CD4-positive, CD25-positive, alpha-beta regulatory T cell (primary cell): ENCODE data around the gene PRICKLE4. TPM values are rescaled to one million over a fixed set of nuclear protein-coding genes. Genes with fewer than 3 reads are reported as not detected.

Source experiments
- ATAC-seq, 2 donors: fragments of 150-1000 bp; cut with Tn5 transposase; one replicate each; pipeline ENCODE4 v1.10.0; 2021; ENCODE audit warnings: low read depth in 2 of 2, moderate number of reproducible peaks in 2 of 2, moderate library complexity in 1 of 2
- DNase-seq, 3 donors: peaks; one replicate each; pipeline versions ENCODE4 v3.0.0 to v3.0.0-alpha.2; 2012 to 2022; ENCODE audit warnings: mixed read lengths in 1 of 3
- H3K27ac ChIP-seq: one replicate; pipeline ENCODE4 v1.7.0; 2013; ENCODE audit warnings: mild to moderate bottlenecking, low read length; ENCODE audit not compliant: insufficient read depth, poor library complexity, severe bottlenecking
- H3K27me3 ChIP-seq: one replicate; pipeline ENCODE4 v1.7.0; 2013; ENCODE audit warnings: low read length; ENCODE audit not compliant: control insufficient read depth, insufficient read depth
- H3K36me3 ChIP-seq: one replicate; pipeline ENCODE4 v1.7.0; 2013; ENCODE audit warnings: mild to moderate bottlenecking, low read length, moderate library complexity; ENCODE audit not compliant: control insufficient read depth, insufficient read depth
- H3K4me1 ChIP-seq: 2 replicates; pipeline ENCODE4 v1.7.0; 2013; ENCODE audit warnings: mild to moderate bottlenecking, low read length; ENCODE audit not compliant: insufficient read depth, control insufficient read depth, poor library complexity, severe bottlenecking
- H3K4me3 ChIP-seq: one replicate; pipeline ENCODE4 v1.7.0; 2013; ENCODE audit warnings: low read depth, mild to moderate bottlenecking, low read length, moderate library complexity
- H3K9me3 ChIP-seq, 2 experiments: 1 replicate in 1 of 2; 2 replicates in 1 of 2; pipeline ENCODE4 v1.7.0; 2013; ENCODE audit warnings: low read length in 2 of 2, mild to moderate bottlenecking in 1 of 2, moderate library complexity in 1 of 2; ENCODE audit not compliant: control insufficient read depth in 2 of 2
- H3K27ac Mint-ChIP-seq, 3 donors: one replicate each; pipeline ENCODE4 v1.8.0; 2020 to 2022; ENCODE audit warnings: mild to moderate bottlenecking in 3 of 3, mixed read lengths in 3 of 3, moderate library complexity in 2 of 3
- H3K27me3 Mint-ChIP-seq: one replicate; pipeline ENCODE4 v1.8.0; 2022; ENCODE audit warnings: mild to moderate bottlenecking, mixed read lengths
- H3K36me3 Mint-ChIP-seq: one replicate; pipeline ENCODE4 v1.8.0; 2020; ENCODE audit warnings: mixed read lengths
- H3K4me1 Mint-ChIP-seq, 4 donors: one replicate each; pipeline ENCODE4 v1.8.0; 2020 to 2022; ENCODE audit warnings: mixed read lengths in 4 of 4, mild to moderate bottlenecking in 1 of 4
- H3K4me3 Mint-ChIP-seq, 4 donors: one replicate each; pipeline ENCODE4 v1.8.0; 2020 to 2022; ENCODE audit warnings: mild to moderate bottlenecking in 4 of 4, mixed read lengths in 4 of 4, moderate library complexity in 3 of 4
- H3K9me3 Mint-ChIP-seq, 7 donors: one replicate each; pipeline ENCODE4 v1.8.0; 2020 to 2022; ENCODE audit warnings: mixed read lengths in 7 of 7, mild to moderate bottlenecking in 3 of 7, moderate library complexity in 2 of 7
- polyA plus RNA-seq, 4 donors: library from polyadenylated mRNA; unstranded; fragments of 300-500 nt; fragmentation: Illumina TruSeq; gene quantifications; one replicate each; pipeline ENCODE4 v1.2.3, GENCODE V29; 2021
- total RNA-seq: library from RNA; stranded (reverse); gene quantifications from one replicate; pipeline ENCODE4 v1.2.3, GENCODE V29; 2022

PRICKLE4 gene
- total and polyA plus RNA-seq, 5 donors from 2014 or later = not detected

- H3K27ac Mint-ChIP-seq = peak overlapping the region; percentile 97 to 99 (median 97)
- DNase-seq = peak; percentile 81 to 86 (median 83)
- peaks cover 24% of the 10 kb centered on the region for H3K4me1 ChIP-seq
- peak overlapping the region; percentile 96 to 97 (median 96) for H3K4me3 Mint-ChIP-seq
- H3K4me1 Mint-ChIP-seq = peaks cover 6 to 24% (median 12%) of the 10 kb centered on the region in 4 donors
- peaks cover 14% of the 10 kb centered on the region for H3K27me3 Mint-ChIP-seq
- H3K36me3 Mint-ChIP-seq = peaks cover 8% of the 10 kb centered on the region
- no peaks in the 10 kb centered on the region for H3K9me3 ChIP-seq
- H3K36me3 ChIP-seq = peaks cover 22% of the 10 kb centered on the region
- H3K27ac ChIP-seq = peak overlapping the region; percentile 86
- peak; percentile 74 to 75 for ATAC-seq
- no peaks in the 10 kb centered on the region for H3K27me3 ChIP-seq
- peak overlapping the region; percentile 98 for H3K4me3 ChIP-seq
- no peaks in the 10 kb centered on the region for H3K9me3 Mint-ChIP-seq
Measured at GRCh38 chr6:41786451-41787218, 6.1 kb downstream of the PRICKLE4 start.

GRCh38 chr6:41787219-41787917 lies 6.8 kb downstream of the PRICKLE4 start, which contains the start of gene TOMM6:
Gene TOMM6, plus strand, starts transcription at chr6:41787694. Its CDS starts 4 bp downstream, at chr6:41787698.
- H3K9me3 Mint-ChIP-seq = no peaks in the 10 kb centered on the region
- Histone ChIP-seq H3K36me3 (peaks cover 24% of the 10 kb centered on the region), H3K4me1 (peaks cover 24% of the 10 kb centered on the region), H3K27ac (peak within 1 kb of the TSS; percentile 86), H3K4me3 (peak within 1 kb of the TSS; percentile 98), H3K27me3 (no peaks in the 10 kb centered on the region), H3K9me3 (no peaks in the 10 kb centered on the region)
- peak; percentile 92 to 96 (median 95) for DNase-seq
- H3K27ac Mint-ChIP-seq = peak within 1 kb of the TSS; percentile 97 to 99 (median 97)
- H3K4me3 Mint-ChIP-seq = peak within 1 kb of the TSS; percentile 96 to 97 (median 96)
- ATAC-seq = peak; percentile 83 to 86
- peaks cover 13% of the 10 kb centered on the region for H3K27me3 Mint-ChIP-seq
- H3K36me3 Mint-ChIP-seq = peaks cover 8% of the 10 kb centered on the region
- peaks cover 6 to 26% (median 12%) of the 10 kb centered on the region in 4 donors for H3K4me1 Mint-ChIP-seq

DNA sequence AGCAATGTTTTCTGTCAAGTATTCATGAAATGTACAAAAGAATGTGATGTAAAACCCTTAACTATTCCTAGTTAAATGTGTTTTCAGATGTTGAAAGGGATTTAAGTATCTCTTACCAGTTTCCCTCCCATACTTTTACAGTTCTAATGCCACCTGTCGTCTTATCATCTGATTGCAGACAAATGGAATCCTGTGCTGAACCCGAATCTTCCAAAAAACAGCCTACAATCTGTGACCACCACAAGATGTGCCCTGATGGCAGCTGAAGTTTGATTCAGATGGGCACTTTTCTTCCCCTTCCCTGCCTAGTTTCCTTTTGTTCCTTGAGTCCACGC lies 8.8 kb downstream of the PRICKLE4 start:
- Histone ChIP-seq H3K27me3 (no peaks in the 10 kb centered on the region), H3K4me1 (peaks cover 24% of the 10 kb centered on the region), H3K36me3 (peaks cover 27% of the 10 kb centered on the region), H3K4me3 (no peak overlapping the region), H3K9me3 (no peaks in the 10 kb centered on the region), H3K27ac (no peak overlapping the region)
- H3K9me3 Mint-ChIP-seq = no peaks in the 10 kb centered on the region
- H3K27ac Mint-ChIP-seq = peak overlapping the region; percentile 29 to 78 (median 71)
- H3K4me1 Mint-ChIP-seq = peaks cover 6 to 26% (median 12%) of the 10 kb centered on the region in 4 donors
- DNase-seq (no peak), ATAC-seq (no peak)
- peaks cover 7% of the 10 kb centered on the region for H3K27me3 Mint-ChIP-seq
- H3K36me3 Mint-ChIP-seq = peaks cover 10% of the 10 kb centered on the region
- peak overlapping the region; percentile 84 to 97 (median 96) for H3K4me3 Mint-ChIP-seq

GRCh38 chr6:41790045-41790444 lies 9.5 kb downstream of the PRICKLE4 start:
- Histone ChIP-seq H3K9me3 (no peaks in the 10 kb centered on the region), H3K27me3 (no peaks in the 10 kb centered on the region), H3K27ac (no peak overlapping the region), H3K4me3 (no peak overlapping the region), H3K4me1 (peaks cover 24% of the 10 kb centered on the region), H3K36me3 (peaks cover 27% of the 10 kb centered on the region)
- no peak for DNase-seq
- H3K36me3 Mint-ChIP-seq = peaks cover 12% of the 10 kb centered on the region
- H3K27ac Mint-ChIP-seq = no peak overlapping the region
- H3K4me1 Mint-ChIP-seq = peaks cover 6 to 26% (median 12%) of the 10 kb centered on the region in 4 donors
- H3K4me3 Mint-ChIP-seq = peak overlapping the region in 3 of 4 donors; percentile 38 to 97 (median 96)
- no peaks in the 10 kb centered on the region for H3K9me3 Mint-ChIP-seq
- ATAC-seq = no peak
- peaks cover 7% of the 10 kb centered on the region for H3K27me3 Mint-ChIP-seq

- Histone ChIP-seq H3K4me1 (peaks cover 18% of the 10 kb centered on the region), H3K9me3 (no peaks in the 10 kb centered on the region), H3K4me3 (no peak overlapping the region), H3K27ac (no peak overlapping the region), H3K27me3 (no peaks in the 10 kb centered on the region), H3K36me3 (peaks cover 31% of the 10 kb centered on the region)
- ATAC-seq (no peak), DNase-seq (no peak)
- Mint-ChIP-seq H3K27ac (no peak overlapping the region), H3K4me3 (peak overlapping the region in 2 of 4 donors; percentile 18 to 54), H3K36me3 (peaks cover 15% of the 10 kb centered on the region), H3K9me3 (no peaks in the 10 kb centered on the region), H3K27me3 (peaks cover 7% of the 10 kb centered on the region), H3K4me1 (peaks cover 6 to 22% (median 12%) of the 10 kb centered on the region in 4 donors)
Measured at GRCh38 chr6:41791305-41791704, 10.7 kb downstream of the PRICKLE4 start.

DNA sequence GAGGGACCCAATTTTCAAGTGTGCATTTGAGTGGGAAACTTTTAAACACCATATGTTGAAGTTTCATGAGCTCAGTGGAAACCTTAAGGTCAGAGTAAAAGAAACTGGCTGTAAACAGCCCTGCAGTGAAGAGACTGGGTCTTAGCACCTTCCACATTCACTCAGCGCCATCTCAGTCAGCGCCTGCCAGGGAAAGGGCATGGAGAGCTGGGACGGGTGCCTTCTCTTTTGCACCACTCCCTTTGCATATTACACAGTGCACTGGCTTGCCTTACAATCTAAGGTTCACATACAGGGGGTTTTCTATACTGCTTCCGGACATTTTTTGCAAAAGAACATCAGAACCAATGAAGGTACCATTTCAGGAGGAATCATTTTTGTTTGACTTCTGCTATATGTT lies 11.4 kb downstream of the PRICKLE4 start:
- Histone ChIP-seq H3K27me3 (no peaks in the 10 kb centered on the region), H3K4me1 (peaks cover 11% of the 10 kb centered on the region), H3K36me3 (peaks cover 31% of the 10 kb centered on the region), H3K27ac (no peak overlapping the region), H3K4me3 (no peak overlapping the region), H3K9me3 (no peaks in the 10 kb centered on the region)
- peaks cover 6 to 21% (median 12%) of the 10 kb centered on the region in 4 donors for H3K4me1 Mint-ChIP-seq
- no peak for DNase-seq
- peaks cover 5% of the 10 kb centered on the region for H3K27me3 Mint-ChIP-seq
- H3K27ac Mint-ChIP-seq = no peak overlapping the region
- H3K9me3 Mint-ChIP-seq = no peaks in the 10 kb centered on the region
- peaks cover 18% of the 10 kb centered on the region for H3K36me3 Mint-ChIP-seq
- ATAC-seq = no peak
- H3K4me3 Mint-ChIP-seq = peak overlapping the region in 1 of 4 donors; percentile 18

DNA sequence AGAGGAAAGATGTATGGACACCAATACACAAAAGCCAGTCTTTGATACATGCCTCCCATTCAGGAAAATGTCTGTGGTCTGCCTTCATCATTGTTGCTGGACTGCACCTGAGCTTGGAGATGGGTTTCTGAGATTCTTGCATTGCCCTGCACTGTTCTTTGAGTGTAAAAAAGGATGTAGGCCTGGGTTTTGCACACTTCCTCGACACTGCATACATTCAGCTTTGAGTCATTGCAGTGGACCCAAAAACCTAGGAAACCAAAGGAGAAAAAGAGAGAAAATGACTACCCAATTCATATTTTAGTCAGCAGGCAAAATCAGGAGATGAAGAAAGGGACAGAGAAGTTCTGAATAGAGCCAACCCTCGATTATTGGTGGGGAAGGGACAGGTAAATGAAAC lies 15.9 kb downstream of the PRICKLE4 start:
- Histone ChIP-seq H3K4me1 (no peaks in the 10 kb centered on the region), H3K27ac (no peak overlapping the region), H3K9me3 (no peaks in the 10 kb centered on the region), H3K27me3 (no peaks in the 10 kb centered on the region), H3K36me3 (peaks cover 9% of the 10 kb centered on the region), H3K4me3 (no peak overlapping the region)
- no peaks in the 10 kb centered on the region for H3K27me3 Mint-ChIP-seq
- DNase-seq (no peak), ATAC-seq (no peak)
- no peaks in the 10 kb centered on the region for H3K9me3 Mint-ChIP-seq
- peaks cover 0 to 4% (median 2%) of the 10 kb centered on the region in 4 donors for H3K4me1 Mint-ChIP-seq
- H3K36me3 Mint-ChIP-seq = peaks cover 10% of the 10 kb centered on the region
- H3K4me3 Mint-ChIP-seq = no peak overlapping the region
- H3K27ac Mint-ChIP-seq = peak overlapping the region in 1 of 3 donors; percentile 52
